HG03135 (cell line): Measurements from ENCODE around the gene ITGA7.
"Not testable (repeated sequence)": the region's sequence is repeated elsewhere in the genome, so short reads cannot be mapped to it uniquely, and the experiment has no call there.

ENCODE experiments used
- ATAC-seq: cut with Tn5 transposase; IDR thresholded peaks from one replicate; pipeline ENCODE4 v1.9.1; 2021; ENCODE audit warnings: mild to moderate bottlenecking, moderate library complexity; ENCODE audit not compliant: unreplicated experiment

The ITGA7 gene

DNA sequence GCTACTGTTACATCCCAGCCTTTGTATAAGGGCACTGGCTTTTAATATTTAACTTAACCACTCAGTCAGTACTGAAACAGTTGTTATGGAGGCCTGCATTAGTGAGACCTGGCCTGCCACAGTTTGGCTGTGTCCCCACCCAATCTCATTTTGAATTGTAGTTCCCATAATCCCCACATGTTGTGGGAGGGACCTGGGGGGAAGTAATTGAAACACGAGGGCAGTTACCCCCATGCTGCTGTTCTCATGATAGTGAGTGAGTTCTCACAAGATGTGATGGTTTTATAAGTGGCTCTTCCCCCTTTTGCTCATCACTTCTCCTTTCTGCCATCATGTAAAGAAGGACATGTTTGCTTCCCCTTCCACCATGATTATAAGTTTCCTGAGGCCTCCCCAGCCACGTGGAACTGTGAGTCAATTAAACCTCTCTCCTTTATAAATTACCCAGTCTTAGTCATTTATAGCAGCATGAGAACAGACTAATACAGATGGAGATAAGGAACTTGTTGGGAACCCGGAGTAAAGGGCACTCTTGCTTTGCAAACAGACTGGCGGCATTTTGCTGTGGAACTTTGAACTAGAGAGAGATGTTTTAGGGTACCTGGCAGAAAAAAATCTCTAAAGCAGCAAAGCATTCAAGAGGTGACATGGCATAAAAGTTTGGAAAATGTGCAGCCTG, 56.9 kb downstream of the ITGA7 start:
- not testable (repeated sequence) for ATAC-seq

DNA sequence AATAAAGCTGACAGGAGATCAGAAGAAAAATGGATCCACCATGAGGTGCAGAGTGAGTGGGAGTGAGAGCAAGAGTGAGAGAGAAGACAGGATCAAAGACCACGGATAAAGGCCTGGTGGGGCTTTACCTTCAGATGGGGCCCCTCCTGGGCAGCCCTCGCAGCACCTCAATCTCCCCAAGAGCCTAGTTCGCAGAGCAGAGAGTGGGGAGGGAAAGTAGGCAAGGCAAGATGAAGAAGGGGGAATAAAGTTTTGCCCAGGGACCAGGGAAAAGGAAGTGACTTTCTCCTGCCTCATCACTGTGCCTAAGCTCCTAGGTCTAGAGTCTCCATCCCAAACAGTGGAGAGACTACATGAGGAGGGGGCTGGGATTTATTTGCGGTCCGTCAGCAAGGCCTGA, 60.7 kb downstream of the ITGA7 start:
- no peak for ATAC-seq

DNA sequence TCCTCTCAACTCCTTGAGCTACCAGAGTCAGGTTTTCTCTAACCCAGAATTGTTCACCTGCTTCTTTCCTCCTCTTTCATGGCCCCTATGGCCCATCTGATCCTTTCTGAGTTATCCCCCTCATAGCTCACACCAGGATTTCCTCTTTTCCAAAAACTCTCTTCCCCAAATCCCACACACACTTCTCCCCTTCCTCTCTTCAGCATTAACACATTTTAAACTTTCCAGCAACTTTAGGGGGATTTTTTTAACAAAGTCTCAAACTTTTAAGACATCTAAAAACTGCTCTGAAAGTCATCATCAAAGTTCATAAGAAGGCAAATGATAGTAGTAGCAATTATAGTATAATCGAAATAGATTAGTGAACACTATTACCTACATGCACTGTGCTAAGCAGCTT, 63.1 kb downstream of the ITGA7 start:
- no peak for ATAC-seq

DNA sequence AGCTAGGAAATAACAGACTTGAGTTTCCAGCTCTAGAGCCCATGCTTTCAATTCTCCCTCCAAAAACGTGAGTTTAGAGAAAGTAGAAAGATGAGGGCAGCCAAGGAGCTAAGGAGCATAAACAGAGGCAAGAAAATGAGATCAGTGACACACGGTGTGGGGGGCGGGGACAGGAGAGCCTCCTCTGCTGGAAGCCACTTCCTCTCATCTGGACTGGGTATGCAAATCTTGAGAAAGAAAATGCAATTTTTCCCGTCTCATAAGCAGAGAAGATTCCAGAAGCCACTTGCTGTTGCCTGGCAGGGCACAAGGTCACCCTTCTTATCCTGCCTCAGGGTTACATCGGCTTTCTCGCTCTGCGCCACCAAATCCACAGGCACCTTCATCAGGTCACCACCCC, 65.0 kb downstream of the ITGA7 start:
- no peak for ATAC-seq

GRCh38 chr12:55642267-55642666, 65.4 kb downstream of the ITGA7 start:
- ATAC-seq = no peak

GRCh38 chr12:55641595-55641994, 66.1 kb downstream of the ITGA7 start:
- no peak for ATAC-seq

- no peak for ATAC-seq
These were observed 70.2 kb downstream of the ITGA7 start for GRCh38 chr12:55637467-55637866.

- no peak for ATAC-seq
These were observed 70.9 kb downstream of the ITGA7 start, which contains the start of gene OR10P1 for GRCh38 chr12:55636853-55637252. OR10P1 (plus strand) TSS chr12:55636892; CDS start chr12:55636892, 0 bp downstream.

- ATAC-seq = no peak
These were observed 71.5 kb downstream of the ITGA7 start for GRCh38 chr12:55636116-55636655.
